HEK293T (cell line): Measurements from ENCODE around the gene CPA1.

Experiments
- BHLHE40 ChIP-seq: fragments of 450-650 bp; IDR thresholded peaks from 2 replicates; pipeline ENCODE4 v1.6.1; 2016; ENCODE audit warnings: mild to moderate bottlenecking, moderate library complexity, borderline replicate concordance
- ELF4 ChIP-seq: fragments of 450-650 bp; IDR thresholded peaks from 2 replicates; pipeline ENCODE4 v1.6.1; 2017; ENCODE audit warnings: antibody characterized with exemption
- FOXA1 ChIP-seq: fragments of 450-650 bp; IDR thresholded peaks from 2 replicates; pipeline ENCODE4 v1.6.1; 2016; ENCODE audit warnings: mild to moderate bottlenecking
- FOXK2 ChIP-seq: fragments of 450-650 bp; IDR thresholded peaks from 2 replicates; pipeline ENCODE4 v1.6.1; 2016; ENCODE audit warnings: mild to moderate bottlenecking
- FOXM1 ChIP-seq: fragments of 450-650 bp; IDR thresholded peaks from 2 replicates; pipeline ENCODE4 v1.6.1; 2017; ENCODE audit warnings: mild to moderate bottlenecking, borderline replicate concordance
- HDGF ChIP-seq: fragments of 450-650 bp; IDR thresholded peaks from 2 replicates; pipeline ENCODE4 v1.6.1; 2017; ENCODE audit warnings: antibody characterized with exemption, borderline replicate concordance
- L3MBTL2 ChIP-seq: fragments of 450-650 bp; conservative IDR thresholded peaks from 2 replicates; pipeline ENCODE4 v1.6.1; 2016; ENCODE audit warnings: mild to moderate bottlenecking
- SP1 ChIP-seq: fragments of 450-650 bp; IDR thresholded peaks from 2 replicates; pipeline ENCODE4 v1.6.1; 2017
- SUZ12 ChIP-seq: fragments of 450-650 bp; IDR thresholded peaks from 2 replicates; pipeline ENCODE4 v1.6.1; 2016; ENCODE audit warnings: mild to moderate bottlenecking
- TARDBP ChIP-seq: fragments of 450-650 bp; IDR thresholded peaks from 2 replicates; pipeline ENCODE4 v1.6.1; 2016
- TF ChIP-seq, protein P1 (sequence below): fragments of 450-650 bp; IDR thresholded peaks from 2 replicates; pipeline ENCODE4 v1.6.1; 2016

DNA sequence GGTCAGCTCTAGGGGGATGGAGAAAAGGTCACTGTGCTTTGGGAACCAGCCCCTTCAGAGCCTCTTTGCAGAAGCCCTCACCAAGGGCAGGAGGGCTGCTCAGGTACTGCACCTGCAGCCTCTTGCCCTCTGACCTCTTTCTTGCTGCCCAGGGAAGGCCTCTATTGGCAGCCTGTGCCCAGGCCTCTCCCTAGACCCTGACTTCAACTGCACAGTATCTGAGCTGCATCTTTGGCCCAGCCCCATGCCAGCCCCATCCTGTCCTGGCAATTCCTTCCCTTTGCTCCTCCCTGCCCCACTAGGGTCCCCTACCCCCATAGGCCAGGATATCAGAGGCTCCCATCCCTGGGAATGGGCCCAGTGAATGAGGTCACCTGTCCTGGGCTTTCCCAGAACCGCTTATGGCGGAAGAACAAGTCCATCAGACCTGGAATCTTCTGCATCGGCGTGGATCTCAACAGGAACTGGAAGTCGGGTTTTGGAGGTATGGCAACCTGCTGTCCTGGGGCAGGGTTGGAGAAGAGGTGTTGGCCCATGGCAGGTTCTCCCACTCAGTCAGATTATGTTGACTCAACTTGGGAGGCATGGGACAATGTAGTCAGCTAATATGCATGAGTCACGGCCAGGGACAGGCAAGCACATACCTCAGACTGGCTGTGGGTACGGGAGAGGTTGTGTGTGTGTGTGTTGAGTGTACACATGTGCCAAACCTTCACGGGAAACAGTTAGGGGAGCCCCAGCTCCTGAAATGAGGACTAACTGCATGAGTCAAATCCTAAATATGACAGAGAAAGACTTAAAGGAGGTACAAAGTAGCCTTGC lies 17.1 kb upstream of the CPA1 start:
- TF ChIP-seq SP1 (no peak), TARDBP (no peak), FOXK2 (no peak), BHLHE40 (no peak), HDGF (no peak), ELF4 (no peak), FOXM1 (no peak), FOXA1 (no peak), SUZ12 (no peak), L3MBTL2 (no peak)
- TF ChIP-seq, protein P1, sequence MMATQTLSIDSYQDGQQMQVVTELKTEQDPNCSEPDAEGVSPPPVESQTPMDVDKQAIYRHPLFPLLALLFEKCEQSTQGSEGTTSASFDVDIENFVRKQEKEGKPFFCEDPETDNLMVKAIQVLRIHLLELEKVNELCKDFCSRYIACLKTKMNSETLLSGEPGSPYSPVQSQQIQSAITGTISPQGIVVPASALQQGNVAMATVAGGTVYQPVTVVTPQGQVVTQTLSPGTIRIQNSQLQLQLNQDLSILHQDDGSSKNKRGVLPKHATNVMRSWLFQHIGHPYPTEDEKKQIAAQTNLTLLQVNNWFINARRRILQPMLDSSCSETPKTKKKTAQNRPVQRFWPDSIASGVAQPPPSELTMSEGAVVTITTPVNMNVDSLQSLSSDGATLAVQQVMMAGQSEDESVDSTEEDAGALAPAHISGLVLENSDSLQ, result no peak
